HEK293 (cell line): ENCODE measurements around the gene FOXO1.

Experiments used
- CTCF ChIA-PET: fragments of 350-600 bp; formaldehyde crosslinking; extraction: SDS; loops from one replicate; lab custom pipeline; 2021; ENCODE audit warnings: antibody characterized with exemption; lab: Yijun Ruan, JAX
- POLR2A ChIA-PET: fragments of 300-600 bp; formaldehyde crosslinking; extraction: SDS; loops from one replicate; lab custom pipeline; 2020; ENCODE audit warnings: antibody characterized with exemption, inconsistent platforms; lab: Yijun Ruan, JAX
- H3K27ac ChIP-seq: fragments of 200-500 bp; sonication (Bioruptor generic); 2 replicates; pipeline ENCODE4 v1.5.1; 2014; ENCODE audit warnings: low read depth, low read length, control low read depth, inconsistent platforms; ENCODE audit errors: extremely low read depth
- H3K36me3 ChIP-seq, 2 experiments: fragments of 200-500 bp in 1 of 2; sonication (Bioruptor generic) in 1 of 2; 1 replicate in 1 of 2; 2 replicates in 1 of 2; pipeline ENCODE4 v1.5.1; 2014 to 2017; ENCODE audit warnings: inconsistent platforms in 2 of 2, low read length in 2 of 2; ENCODE audit not compliant: control insufficient read depth in 2 of 2, insufficient read depth in 1 of 2
- H3K4me1 ChIP-seq: fragments of 200-500 bp; sonication (Bioruptor generic); 2 replicates; pipeline ENCODE4 v1.5.1; 2014; ENCODE audit warnings: mild to moderate bottlenecking, low read length, inconsistent platforms; ENCODE audit not compliant: control insufficient read depth, insufficient read depth
- H3K4me3 ChIP-seq: 2 replicates; pipeline ENCODE4 v1.5.1; 2011; ENCODE audit warnings: low read depth, mild to moderate bottlenecking, control low read depth, low read length, moderate library complexity
- H3K9me3 ChIP-seq: fragments of 200-500 bp; sonication (Bioruptor generic); 2 replicates; pipeline ENCODE4 v1.5.1; 2014; ENCODE audit warnings: low read depth, low read length, inconsistent platforms; ENCODE audit not compliant: control insufficient read depth, insufficient read depth
- EGR2 ChIP-seq: fragments of 450-650 bp; formaldehyde crosslinking; IDR thresholded peaks from 2 replicates; pipeline ENCODE4 v1.5.1; 2016; ENCODE audit warnings: low read depth, missing biosample characterization, missing genetic modification characterization
- GLIS1 ChIP-seq: fragments of 450-650 bp; formaldehyde crosslinking; IDR thresholded peaks from 2 replicates; pipeline ENCODE4 v1.5.1; 2016; ENCODE audit warnings: missing biosample characterization, missing genetic modification characterization
- SCRT2 ChIP-seq: fragments of 450-650 bp; formaldehyde crosslinking; IDR thresholded peaks from 2 replicates; pipeline ENCODE4 v1.5.1; 2016; ENCODE audit warnings: missing biosample characterization, missing genetic modification characterization
- SP2 ChIP-seq: fragments of 450-650 bp; formaldehyde crosslinking; IDR thresholded peaks from 2 replicates; pipeline ENCODE4 v1.5.1; 2016; ENCODE audit warnings: missing biosample characterization, missing genetic modification characterization
- ZBTB1 ChIP-seq: fragments of 450-650 bp; formaldehyde crosslinking; IDR thresholded peaks from 2 replicates; pipeline ENCODE4 v1.5.1; 2016; ENCODE audit warnings: missing biosample characterization, missing genetic modification characterization
- ZBTB17 ChIP-seq: fragments of 450-650 bp; formaldehyde crosslinking; IDR thresholded peaks from 2 replicates; pipeline ENCODE4 v1.5.1; 2016; ENCODE audit warnings: missing biosample characterization, missing genetic modification characterization
- ZBTB8A ChIP-seq: fragments of 450-650 bp; formaldehyde crosslinking; IDR thresholded peaks from 2 replicates; pipeline ENCODE4 v1.5.1; 2016; ENCODE audit warnings: missing biosample characterization, missing genetic modification characterization
- ZFHX2 ChIP-seq: fragments of 450-650 bp; formaldehyde crosslinking; conservative IDR thresholded peaks from 2 replicates; pipeline ENCODE4 v1.5.1; 2016; ENCODE audit warnings: missing biosample characterization, missing genetic modification characterization
- ZIC2 ChIP-seq: fragments of 450-650 bp; formaldehyde crosslinking; IDR thresholded peaks from 2 replicates; pipeline ENCODE4 v1.5.1; 2016; ENCODE audit warnings: missing biosample characterization, missing genetic modification characterization
- ZNF132 ChIP-seq: fragments of 450-650 bp; formaldehyde crosslinking; IDR thresholded peaks from 2 replicates; pipeline ENCODE4 v1.5.1; 2017; ENCODE audit warnings: missing biosample characterization, missing genetic modification characterization, borderline replicate concordance
- ZNF146 ChIP-seq: fragments of 450-650 bp; formaldehyde crosslinking; IDR thresholded peaks from 2 replicates; pipeline ENCODE4 v1.5.1; 2016; ENCODE audit warnings: missing biosample characterization, missing genetic modification characterization
- ZNF211 ChIP-seq: fragments of 450-650 bp; formaldehyde crosslinking; IDR thresholded peaks from 2 replicates; pipeline ENCODE4 v1.5.1; 2016; ENCODE audit warnings: low read depth, missing biosample characterization, missing genetic modification characterization
- ZNF394 ChIP-seq: fragments of 450-650 bp; formaldehyde crosslinking; IDR thresholded peaks from 2 replicates; pipeline ENCODE4 v1.5.1; 2016; ENCODE audit warnings: missing biosample characterization, missing genetic modification characterization, mild to moderate bottlenecking, moderate library complexity, borderline replicate concordance
- ZNF433 ChIP-seq: fragments of 450-650 bp; formaldehyde crosslinking; IDR thresholded peaks from 2 replicates; pipeline ENCODE4 v1.5.1; 2016; ENCODE audit warnings: missing biosample characterization, missing genetic modification characterization, low read depth
- ZNF473 ChIP-seq: fragments of 450-650 bp; formaldehyde crosslinking; IDR thresholded peaks from 2 replicates; pipeline ENCODE4 v1.5.1; 2017; ENCODE audit warnings: missing biosample characterization, missing genetic modification characterization
- ZNF544 ChIP-seq: fragments of 450-650 bp; formaldehyde crosslinking; IDR thresholded peaks from 2 replicates; pipeline ENCODE4 v1.5.0; 2017; ENCODE audit warnings: missing biosample characterization, missing genetic modification characterization
- ZNF549 ChIP-seq: fragments of 450-650 bp; IDR thresholded peaks from 2 replicates; pipeline ENCODE4 v1.5.1; 2018; ENCODE audit warnings: missing biosample characterization, missing genetic modification characterization, mild to moderate bottlenecking, inconsistent platforms, moderate library complexity
- ZNF707 ChIP-seq: fragments of 450-650 bp; formaldehyde crosslinking; IDR thresholded peaks from 2 replicates; pipeline ENCODE4 v1.5.1; 2016; ENCODE audit warnings: missing biosample characterization, missing genetic modification characterization
- ZNF791 ChIP-seq: fragments of 450-650 bp; formaldehyde crosslinking; IDR thresholded peaks from 2 replicates; pipeline ENCODE4 v1.5.1; 2016; ENCODE audit warnings: missing biosample characterization, missing genetic modification characterization
- ZNF843 ChIP-seq: fragments of 450-650 bp; formaldehyde crosslinking; IDR thresholded peaks from 2 replicates; pipeline ENCODE4 v1.5.1; 2016; ENCODE audit warnings: missing biosample characterization, missing genetic modification characterization
- ZXDB ChIP-seq: fragments of 450-650 bp; formaldehyde crosslinking; IDR thresholded peaks from 2 replicates; pipeline ENCODE4 v1.5.1; 2016; ENCODE audit warnings: missing biosample characterization, missing genetic modification characterization
- TF ChIP-seq, protein P1 (sequence below): fragments of 450-650 bp; formaldehyde crosslinking; IDR thresholded peaks from 2 replicates; pipeline ENCODE4 v1.5.1; 2016; ENCODE audit warnings: missing biosample characterization, missing genetic modification characterization
- TF ChIP-seq, protein P2 (sequence below): fragments of 450-650 bp; formaldehyde crosslinking; IDR thresholded peaks from 2 replicates; pipeline ENCODE4 v1.5.1; 2017; ENCODE audit warnings: missing biosample characterization, missing genetic modification characterization
- TF ChIP-seq, protein P3 (sequence below): fragments of 450-650 bp; formaldehyde crosslinking; IDR thresholded peaks from 2 replicates; pipeline ENCODE4 v1.5.1; 2016; ENCODE audit warnings: missing biosample characterization, missing genetic modification characterization
- TF ChIP-seq, protein P4 (sequence below): fragments of 450-650 bp; formaldehyde crosslinking; IDR thresholded peaks from 2 replicates; pipeline ENCODE4 v1.5.1; 2017; ENCODE audit warnings: missing biosample characterization, missing genetic modification characterization

Gene FOXO1

DNA sequence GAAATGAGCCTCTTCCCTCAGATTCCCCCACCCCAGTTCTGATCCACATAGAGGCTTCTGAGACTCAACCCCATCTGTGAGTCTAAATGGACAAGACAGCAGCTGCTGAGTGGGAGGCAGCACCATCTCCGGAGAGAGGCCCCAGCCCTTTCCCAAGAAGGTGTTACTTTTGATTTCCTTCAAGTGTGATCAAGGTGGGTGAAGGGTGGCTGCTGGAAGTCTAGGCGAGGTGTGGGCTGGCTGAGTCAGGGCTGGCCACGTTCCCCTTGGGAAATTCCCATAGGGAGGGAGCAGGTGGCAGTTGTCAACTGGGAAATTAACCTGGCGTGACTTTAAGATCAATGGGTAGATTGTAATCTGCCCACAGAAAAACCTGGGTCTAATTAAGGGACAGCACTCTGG, 148.0 kb downstream of the FOXO1 start:
- ChIA-PET POLR2A (no interaction called here), CTCF (no interaction called here)
- Histone ChIP-seq H3K27ac (no peak overlapping the region), H3K36me3 (no peaks in the 10 kb centered on the region), H3K4me1 (no peaks in the 10 kb centered on the region), H3K9me3 (no peaks in the 10 kb centered on the region), H3K4me3 (no peak overlapping the region)
- TF ChIP-seq ZNF843 (tag by site-specific recombination) (no peak), ZNF211 (no peak), ZNF146 (tag by site-specific recombination) (no peak), ZNF549 (tag by site-specific recombination) (no peak), ZNF394 (tag by site-specific recombination) (no peak), ZNF544 (tag by site-specific recombination) (no peak), ZBTB8A (tag by site-specific recombination) (no peak), ZBTB17 (no peak), ZNF791 (tag by site-specific recombination) (no peak), EGR2 (peak; percentile 66), ZFHX2 (tag by site-specific recombination) (0 out of 2 replicates have a peak, but pooled peaks have one; percentile 29), ZNF433 (tag by site-specific recombination) (no peak), ZNF473 (tag by site-specific recombination) (no peak)
- TF ChIP-seq, protein P1, sequence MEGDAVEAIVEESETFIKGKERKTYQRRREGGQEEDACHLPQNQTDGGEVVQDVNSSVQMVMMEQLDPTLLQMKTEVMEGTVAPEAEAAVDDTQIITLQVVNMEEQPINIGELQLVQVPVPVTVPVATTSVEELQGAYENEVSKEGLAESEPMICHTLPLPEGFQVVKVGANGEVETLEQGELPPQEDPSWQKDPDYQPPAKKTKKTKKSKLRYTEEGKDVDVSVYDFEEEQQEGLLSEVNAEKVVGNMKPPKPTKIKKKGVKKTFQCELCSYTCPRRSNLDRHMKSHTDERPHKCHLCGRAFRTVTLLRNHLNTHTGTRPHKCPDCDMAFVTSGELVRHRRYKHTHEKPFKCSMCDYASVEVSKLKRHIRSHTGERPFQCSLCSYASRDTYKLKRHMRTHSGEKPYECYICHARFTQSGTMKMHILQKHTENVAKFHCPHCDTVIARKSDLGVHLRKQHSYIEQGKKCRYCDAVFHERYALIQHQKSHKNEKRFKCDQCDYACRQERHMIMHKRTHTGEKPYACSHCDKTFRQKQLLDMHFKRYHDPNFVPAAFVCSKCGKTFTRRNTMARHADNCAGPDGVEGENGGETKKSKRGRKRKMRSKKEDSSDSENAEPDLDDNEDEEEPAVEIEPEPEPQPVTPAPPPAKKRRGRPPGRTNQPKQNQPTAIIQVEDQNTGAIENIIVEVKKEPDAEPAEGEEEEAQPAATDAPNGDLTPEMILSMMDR (tag by site-specific recombination), result no peak

DNA sequence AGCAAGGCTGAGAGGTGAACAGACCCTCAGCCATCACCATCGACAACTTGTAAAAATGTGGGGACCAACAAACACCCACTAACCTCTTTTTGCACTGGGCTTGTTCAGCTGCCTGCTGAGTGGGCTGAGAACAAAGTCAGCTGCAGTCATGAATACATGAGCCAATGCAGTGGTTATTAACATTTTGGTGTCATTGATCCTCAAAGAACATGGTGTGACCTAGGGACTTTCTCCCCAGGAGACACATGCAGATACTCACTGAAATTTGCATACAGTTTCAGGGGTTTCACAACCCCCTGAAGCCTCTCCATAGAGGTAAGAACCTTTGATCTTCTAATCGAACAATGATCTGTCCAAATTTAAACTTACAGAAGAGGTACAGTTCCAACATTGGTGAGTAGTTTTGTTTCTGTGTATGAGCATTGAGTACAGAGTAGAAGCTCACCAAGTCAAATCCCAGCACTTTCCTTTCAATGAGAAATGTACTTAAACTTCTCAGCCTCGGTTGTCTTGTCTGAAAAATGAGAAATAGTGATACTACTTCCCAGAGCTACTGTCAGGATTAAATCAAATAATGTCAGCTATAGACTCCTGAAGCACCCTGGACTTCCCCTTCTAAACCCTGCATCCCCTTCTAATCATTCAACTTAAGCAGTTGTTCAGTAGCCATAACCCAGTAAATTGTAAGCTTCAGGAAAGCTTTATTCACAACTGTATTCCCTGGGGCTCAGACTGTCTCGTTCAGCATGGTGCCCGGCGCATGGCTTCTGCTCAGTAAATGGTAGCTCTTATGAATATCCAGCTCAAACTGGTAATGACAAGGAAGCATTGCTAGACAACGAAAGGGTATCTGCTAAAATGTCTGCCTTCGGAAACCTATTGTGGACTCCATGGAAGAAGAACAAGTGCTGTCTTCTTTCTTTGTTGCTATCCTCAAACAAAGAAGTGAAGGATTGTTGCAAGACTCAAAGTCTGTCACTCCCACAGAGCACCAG, 148.7 kb downstream of the FOXO1 start:
- no peaks in the 10 kb centered on the region for H3K4me1 ChIP-seq
- H3K27ac ChIP-seq, result no peak overlapping the region
- H3K4me3 ChIP-seq, result no peak overlapping the region
- H3K9me3 ChIP-seq, result no peaks in the 10 kb centered on the region
- no peaks in the 10 kb centered on the region for H3K36me3 ChIP-seq
- POLR2A ChIA-PET, result no interaction called here
- CTCF ChIA-PET, result no interaction called here
- TF ChIP-seq SP2 (tag by site-specific recombination), result no peak
- TF ChIP-seq, protein P2, sequence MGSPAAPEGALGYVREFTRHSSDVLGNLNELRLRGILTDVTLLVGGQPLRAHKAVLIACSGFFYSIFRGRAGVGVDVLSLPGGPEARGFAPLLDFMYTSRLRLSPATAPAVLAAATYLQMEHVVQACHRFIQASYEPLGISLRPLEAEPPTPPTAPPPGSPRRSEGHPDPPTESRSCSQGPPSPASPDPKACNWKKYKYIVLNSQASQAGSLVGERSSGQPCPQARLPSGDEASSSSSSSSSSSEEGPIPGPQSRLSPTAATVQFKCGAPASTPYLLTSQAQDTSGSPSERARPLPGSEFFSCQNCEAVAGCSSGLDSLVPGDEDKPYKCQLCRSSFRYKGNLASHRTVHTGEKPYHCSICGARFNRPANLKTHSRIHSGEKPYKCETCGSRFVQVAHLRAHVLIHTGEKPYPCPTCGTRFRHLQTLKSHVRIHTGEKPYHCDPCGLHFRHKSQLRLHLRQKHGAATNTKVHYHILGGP (tag by site-specific recombination), result no peak
- no peak for TF ChIP-seq SCRT2 (tag by site-specific recombination)
- no peak for TF ChIP-seq GLIS1 (tag by site-specific recombination)
- no peak for TF ChIP-seq ZXDB (tag by site-specific recombination)
- no peak for TF ChIP-seq ZNF132 (tag by site-specific recombination)
- TF ChIP-seq ZNF707 (tag by site-specific recombination), result no peak
- TF ChIP-seq ZIC2 (tag by site-specific recombination), result no peak
- no peak for TF ChIP-seq ZBTB1 (tag by site-specific recombination)
- TF ChIP-seq, protein P3, sequence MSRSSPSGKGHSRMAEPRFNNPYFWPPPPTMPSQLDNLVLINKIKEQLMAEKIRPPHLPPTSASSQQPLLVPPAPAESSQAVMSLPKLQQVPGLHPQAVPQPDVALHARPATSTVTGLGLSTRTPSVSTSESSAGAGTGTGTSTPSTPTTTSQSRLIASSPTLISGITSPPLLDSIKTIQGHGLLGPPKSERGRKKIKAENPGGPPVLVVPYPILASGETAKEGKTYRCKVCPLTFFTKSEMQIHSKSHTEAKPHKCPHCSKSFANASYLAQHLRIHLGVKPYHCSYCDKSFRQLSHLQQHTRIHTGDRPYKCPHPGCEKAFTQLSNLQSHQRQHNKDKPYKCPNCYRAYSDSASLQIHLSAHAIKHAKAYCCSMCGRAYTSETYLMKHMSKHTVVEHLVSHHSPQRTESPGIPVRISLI, result no peak
- TF ChIP-seq, protein P4, sequence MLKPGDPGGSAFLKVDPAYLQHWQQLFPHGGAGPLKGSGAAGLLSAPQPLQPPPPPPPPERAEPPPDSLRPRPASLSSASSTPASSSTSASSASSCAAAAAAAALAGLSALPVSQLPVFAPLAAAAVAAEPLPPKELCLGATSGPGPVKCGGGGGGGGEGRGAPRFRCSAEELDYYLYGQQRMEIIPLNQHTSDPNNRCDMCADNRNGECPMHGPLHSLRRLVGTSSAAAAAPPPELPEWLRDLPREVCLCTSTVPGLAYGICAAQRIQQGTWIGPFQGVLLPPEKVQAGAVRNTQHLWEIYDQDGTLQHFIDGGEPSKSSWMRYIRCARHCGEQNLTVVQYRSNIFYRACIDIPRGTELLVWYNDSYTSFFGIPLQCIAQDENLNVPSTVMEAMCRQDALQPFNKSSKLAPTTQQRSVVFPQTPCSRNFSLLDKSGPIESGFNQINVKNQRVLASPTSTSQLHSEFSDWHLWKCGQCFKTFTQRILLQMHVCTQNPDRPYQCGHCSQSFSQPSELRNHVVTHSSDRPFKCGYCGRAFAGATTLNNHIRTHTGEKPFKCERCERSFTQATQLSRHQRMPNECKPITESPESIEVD (tag by site-specific recombination), result no peak
